Stimulated activated CD4-positive, alpha-beta T cell treated with anti-CD3 and anti-CD28 coated beads, TNF-alpha, amount 100 ng/mL, for 1 hour (primary cell): ENCODE measurements around the gene STYXL1.

Experiments used
- DNase-seq, 3 donors: peaks; one replicate each; pipeline ENCODE4 v3.0.0-alpha.2; 2020; ENCODE audit warnings: low read depth in 3 of 3, low spot score in 1 of 3

The STYXL1 gene

GRCh38 chr7:75981453-75982305 lies 66.1 kb downstream of the STYXL1 start:
- no peak for DNase-seq

- no peak for DNase-seq
These were observed 66.7 kb downstream of the STYXL1 start for GRCh38 chr7:75981203-75981452.

DNA sequence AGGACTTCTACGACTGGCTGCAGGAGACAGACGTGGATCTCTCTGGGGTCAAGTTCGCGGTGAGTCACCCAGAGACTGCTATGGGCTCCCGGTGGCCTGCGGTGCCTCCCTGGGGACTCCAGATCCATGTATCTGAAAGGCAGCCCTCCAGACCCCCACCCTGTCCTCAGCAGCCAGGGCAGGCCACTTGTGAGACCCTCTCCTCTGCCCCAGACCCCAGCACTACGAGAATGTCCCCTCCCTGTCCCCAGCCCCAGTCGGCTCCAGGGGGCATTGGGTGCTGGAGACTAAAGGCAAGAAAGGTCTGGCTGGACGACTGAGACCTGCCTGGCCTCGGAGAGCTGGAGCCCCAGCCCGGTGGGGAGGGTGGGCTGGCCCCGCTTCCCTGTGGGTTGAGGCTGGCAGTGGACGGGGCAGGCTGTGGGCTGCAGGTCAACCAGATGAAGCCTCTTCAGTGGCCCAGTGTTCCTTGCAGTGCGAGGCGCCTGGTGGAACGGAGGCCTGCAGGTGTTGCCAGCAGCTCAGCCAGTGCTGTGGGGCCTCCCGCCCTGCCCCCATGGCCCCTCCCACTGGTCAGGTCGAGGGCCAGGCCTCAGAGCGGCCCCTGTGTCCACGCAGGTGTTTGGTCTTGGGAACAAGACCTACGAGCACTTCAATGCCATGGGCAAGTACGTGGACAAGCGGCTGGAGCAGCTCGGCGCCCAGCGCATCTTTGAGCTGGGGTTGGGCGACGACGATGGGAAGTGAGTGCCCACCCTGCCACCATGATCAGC lies 67.2 kb downstream of the STYXL1 start:
- DNase-seq, result no peak

DNA sequence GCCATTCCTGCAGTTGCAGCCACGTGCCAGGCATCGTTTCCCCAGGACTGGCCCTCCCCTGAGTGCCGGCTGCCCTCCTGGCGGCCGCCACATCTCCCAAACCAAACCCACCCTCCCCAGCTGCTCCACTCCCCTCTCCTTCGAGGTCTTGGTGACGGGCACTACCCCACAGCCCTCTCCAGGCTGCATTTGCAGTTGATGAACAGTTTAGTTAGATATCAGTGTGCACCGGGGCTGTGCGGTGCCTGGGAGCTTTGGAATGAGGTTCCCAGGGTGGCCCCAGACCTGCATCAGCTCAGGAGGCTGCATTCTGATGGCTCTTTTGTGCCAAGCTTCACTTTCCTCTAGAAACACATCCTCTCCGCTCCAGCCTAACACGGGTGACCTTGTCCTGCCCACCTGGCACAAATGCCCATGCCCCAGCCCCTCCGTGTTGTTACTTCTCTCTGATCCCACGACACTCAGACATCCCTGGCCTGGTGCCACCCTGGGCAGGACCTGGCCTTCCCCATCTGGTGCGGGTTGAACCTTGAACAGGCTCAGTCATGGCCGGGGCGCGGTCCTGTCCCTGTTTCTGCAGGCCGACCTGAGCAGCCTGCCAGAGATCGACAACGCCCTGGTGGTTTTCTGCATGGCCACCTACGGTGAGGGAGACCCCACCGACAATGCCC lies 67.9 kb downstream of the STYXL1 start:
- DNase-seq, result no peak

GRCh38 chr7:75977743-75978142 lies 70.1 kb downstream of the STYXL1 start:
- no peak for DNase-seq

DNA sequence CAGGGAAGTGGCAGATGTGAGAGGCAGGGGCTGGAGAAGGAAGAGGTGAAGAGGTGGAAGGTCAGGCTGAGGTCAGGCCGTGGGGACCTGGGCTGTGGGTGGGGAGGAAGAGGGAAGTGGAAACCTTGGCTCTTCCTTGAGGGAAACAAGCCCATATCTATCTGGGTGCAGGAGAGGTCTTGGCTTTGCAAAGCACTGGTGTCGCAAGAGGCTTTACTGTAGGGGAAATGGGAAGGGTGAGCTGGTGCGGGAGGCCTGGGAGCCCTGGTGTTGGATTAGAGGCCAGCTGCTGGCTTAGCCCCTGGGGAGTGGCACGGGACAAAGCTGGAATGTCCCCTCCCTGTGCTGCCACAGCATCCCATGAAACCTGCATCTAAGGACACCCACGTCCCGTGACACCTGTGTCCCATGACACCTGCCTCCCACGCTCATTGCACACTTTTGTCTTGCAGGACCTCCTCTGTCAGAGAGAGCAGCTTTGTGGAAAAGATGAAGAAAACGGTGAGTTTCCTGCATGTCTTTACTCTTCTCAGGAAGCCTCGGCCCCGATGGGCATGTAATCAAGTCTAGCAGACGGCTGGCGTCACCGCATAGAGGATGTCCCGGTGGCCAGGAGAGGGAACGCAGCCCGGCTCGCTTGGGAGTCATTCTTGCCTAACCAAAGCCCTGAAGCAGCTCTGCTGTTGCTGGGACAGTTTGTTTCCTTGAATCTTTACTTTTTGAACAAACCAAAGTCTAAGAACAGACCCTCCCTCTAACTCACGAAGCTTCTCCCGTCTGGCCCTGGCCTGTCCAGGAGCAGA lies 75.6 kb downstream of the STYXL1 start:
- no peak for DNase-seq

DNA sequence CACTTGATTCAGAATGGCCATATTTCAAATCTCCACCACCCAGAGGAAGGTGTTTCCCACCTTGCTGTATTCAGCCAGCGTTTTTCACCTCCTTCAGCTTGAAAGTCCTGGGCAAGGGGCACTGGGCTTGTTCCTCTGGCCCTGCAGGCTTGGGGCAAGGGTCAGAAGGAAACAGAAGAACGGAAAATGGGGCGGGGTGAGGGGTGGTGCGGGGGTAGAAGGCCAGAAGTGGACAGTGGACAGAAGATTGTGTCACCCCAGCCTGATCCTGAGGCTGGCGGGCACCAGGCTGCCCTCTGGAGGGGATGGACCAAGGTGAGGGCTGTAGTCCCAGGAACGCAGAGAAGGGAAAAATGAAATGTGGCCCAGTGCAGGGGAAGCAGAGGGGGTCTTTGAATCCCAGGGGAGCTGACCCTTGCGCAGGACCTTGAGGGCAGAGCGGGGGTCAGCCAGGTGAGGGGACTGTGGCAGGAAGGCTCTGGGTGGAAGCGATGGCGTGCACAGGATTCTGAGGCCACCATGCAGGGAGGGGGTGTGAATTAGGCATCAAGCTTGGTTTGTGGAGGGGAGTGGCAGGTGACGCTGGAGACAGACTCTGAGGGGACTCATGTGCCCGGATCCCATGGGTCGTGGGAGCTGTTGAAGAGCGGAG lies 76.4 kb downstream of the STYXL1 start:
- DNase-seq, result no peak

- DNase-seq, result no peak
These were observed 77.9 kb downstream of the STYXL1 start for GRCh38 chr7:75969704-75970498.

GRCh38 chr7:75969182-75969581 lies 78.6 kb downstream of the STYXL1 start:
- no peak for DNase-seq

GRCh38 chr7:75968561-75969001 lies 79.2 kb downstream of the STYXL1 start:
- DNase-seq, result no peak

DNA sequence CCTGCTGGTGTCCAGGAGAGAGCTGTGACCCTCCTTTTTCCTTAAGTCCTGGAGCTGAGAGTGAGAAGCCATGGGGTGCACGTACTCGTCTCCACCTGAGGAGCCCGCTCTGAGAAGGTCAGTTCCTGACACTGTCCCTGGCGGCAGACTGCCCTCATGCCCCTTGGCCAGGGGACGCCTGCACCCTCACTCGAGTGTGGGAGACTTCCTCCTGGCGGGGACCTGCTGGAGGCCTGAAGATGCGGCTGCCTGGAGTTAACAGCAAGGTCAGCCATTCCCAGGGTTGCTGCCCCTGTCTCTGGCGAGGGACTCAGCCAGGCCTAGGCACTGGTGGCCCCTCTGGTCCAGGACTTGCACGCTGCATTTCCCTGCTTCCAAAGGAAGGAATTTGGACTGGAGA lies 79.8 kb downstream of the STYXL1 start:
- DNase-seq, result no peak

- no peak for DNase-seq
These were observed 80.3 kb downstream of the STYXL1 start for GRCh38 chr7:75967487-75967997.

DNA sequence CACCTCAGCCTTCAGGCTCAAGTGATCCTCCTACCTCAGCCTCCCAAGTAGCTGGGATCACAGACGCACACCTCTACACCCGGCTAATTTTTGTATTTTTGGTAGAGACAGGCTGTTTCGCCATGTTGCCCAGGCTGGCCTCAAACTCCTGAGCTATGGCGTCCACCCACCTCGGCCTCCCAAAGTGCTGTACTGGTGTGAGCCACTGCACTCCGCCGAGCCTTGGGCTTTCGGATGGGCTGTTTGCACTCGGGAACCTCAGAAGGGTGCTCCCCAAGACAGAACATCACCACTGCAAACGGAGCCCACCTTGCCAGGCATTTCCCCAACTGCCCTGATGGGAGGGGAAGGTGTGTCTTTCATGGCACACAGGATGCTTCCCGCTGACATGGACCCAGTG lies 80.7 kb downstream of the STYXL1 start:
- DNase-seq, result no peak

- no peak for DNase-seq
These were observed 81.4 kb downstream of the STYXL1 start for GRCh38 chr7:75966190-75966961.

DNA sequence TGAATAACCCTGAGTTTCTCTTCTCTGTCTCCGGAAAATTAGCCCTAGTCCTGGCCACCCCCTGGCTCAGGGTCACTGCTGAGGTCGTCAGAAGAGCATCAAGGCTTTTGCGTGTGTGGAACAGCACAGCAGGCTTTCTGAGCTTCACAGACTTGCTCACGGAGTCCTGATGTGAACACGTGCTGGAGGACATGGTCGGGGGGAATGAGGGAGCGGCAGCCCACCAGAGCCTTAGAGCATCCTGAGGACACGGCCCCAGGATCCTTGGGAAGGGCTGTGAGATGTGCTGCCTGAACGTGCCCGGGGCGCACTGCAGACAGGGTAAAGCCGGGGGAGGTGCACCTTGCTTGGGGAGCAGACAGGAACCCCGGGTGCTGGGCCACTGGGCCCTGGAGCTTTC lies 82.2 kb downstream of the STYXL1 start:
- DNase-seq, result no peak

- DNase-seq, result no peak
These were observed 84.3 kb downstream of the STYXL1 start for GRCh38 chr7:75963381-75963995.

GRCh38 chr7:75962607-75963380 lies 85.0 kb downstream of the STYXL1 start:
- no peak for DNase-seq

- no peak for DNase-seq
These were observed 86.6 kb downstream of the STYXL1 start for GRCh38 chr7:75961218-75961617.
